Osteocyte (in vitro differentiated cells): ENCODE data around the gene SUB1. TPM values are rescaled to one million over a fixed set of nuclear protein-coding genes. Genes with fewer than 3 reads are reported as not detected.

Experiments
- DNase-seq: peaks from one replicate; pipeline ENCODE4 v3.0.0; 2021; ENCODE audit warnings: mixed read lengths; ENCODE audit not compliant: unreplicated experiment; ENCODE audit errors: extremely low spot score
- H3K27ac Mint-ChIP-seq: one replicate; pipeline ENCODE4 v1.8.0; 2021; ENCODE audit warnings: mild to moderate bottlenecking, mixed read lengths; ENCODE audit not compliant: unreplicated experiment
- H3K27me3 Mint-ChIP-seq: one replicate; pipeline ENCODE4 v1.8.0; 2021; ENCODE audit warnings: mixed read lengths; ENCODE audit not compliant: unreplicated experiment
- H3K36me3 Mint-ChIP-seq: one replicate; pipeline ENCODE4 v1.8.0; 2021; ENCODE audit warnings: mixed read lengths; ENCODE audit not compliant: unreplicated experiment
- H3K4me1 Mint-ChIP-seq: one replicate; pipeline ENCODE4 v1.8.0; 2021; ENCODE audit warnings: mixed read lengths; ENCODE audit not compliant: unreplicated experiment
- H3K4me3 Mint-ChIP-seq: one replicate; pipeline ENCODE4 v1.8.0; 2021; ENCODE audit warnings: mild to moderate bottlenecking, moderate library complexity, mixed read lengths; ENCODE audit not compliant: unreplicated experiment
- H3K9me3 Mint-ChIP-seq: one replicate; pipeline ENCODE4 v1.8.0; 2021; ENCODE audit warnings: mixed read lengths; ENCODE audit not compliant: unreplicated experiment
- total RNA-seq: library from RNA; stranded (reverse); gene quantifications from 2 replicates; pipeline ENCODE4 v1.2.1, GENCODE V29; 2021
- TF ChIP-seq, protein P1 (sequence below): fragments of 200-600 bp; sonication (generic); IDR thresholded peaks from 2 replicates; pipeline ENCODE4 v1.5.0; 2021; ENCODE audit warnings: antibody characterized with exemption, mild to moderate bottlenecking, moderate library complexity

Gene SUB1
- total RNA-seq, 1 donor from 2014 or later = 191 TPM

DNA sequence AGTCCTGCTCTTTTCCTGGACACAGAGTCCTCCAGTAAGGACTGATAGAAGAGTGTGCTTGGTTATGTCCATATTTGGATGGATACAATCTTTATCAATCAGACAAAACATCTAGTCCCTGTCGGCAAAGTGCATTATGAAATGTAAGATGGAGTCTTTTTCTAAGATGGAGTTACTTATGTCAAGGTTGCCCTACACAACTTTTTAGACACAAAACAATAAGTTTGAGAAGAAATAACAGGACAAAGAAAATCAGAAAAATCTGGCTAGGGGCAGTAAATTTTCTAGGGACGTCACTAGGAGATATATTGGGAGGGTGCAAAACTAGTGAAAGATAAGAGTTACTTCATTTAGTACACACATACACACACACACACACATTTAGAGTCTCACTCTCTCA, 23.3 kb upstream of the SUB1 start:
- Mint-ChIP-seq H3K4me1 (no peaks in the 10 kb centered on the region), H3K36me3 (no peaks in the 10 kb centered on the region), H3K4me3 (no peak overlapping the region), H3K27me3 (no peaks in the 10 kb centered on the region), H3K9me3 (peaks cover 5% of the 10 kb centered on the region), H3K27ac (no peak overlapping the region)
- TF ChIP-seq, protein P1, sequence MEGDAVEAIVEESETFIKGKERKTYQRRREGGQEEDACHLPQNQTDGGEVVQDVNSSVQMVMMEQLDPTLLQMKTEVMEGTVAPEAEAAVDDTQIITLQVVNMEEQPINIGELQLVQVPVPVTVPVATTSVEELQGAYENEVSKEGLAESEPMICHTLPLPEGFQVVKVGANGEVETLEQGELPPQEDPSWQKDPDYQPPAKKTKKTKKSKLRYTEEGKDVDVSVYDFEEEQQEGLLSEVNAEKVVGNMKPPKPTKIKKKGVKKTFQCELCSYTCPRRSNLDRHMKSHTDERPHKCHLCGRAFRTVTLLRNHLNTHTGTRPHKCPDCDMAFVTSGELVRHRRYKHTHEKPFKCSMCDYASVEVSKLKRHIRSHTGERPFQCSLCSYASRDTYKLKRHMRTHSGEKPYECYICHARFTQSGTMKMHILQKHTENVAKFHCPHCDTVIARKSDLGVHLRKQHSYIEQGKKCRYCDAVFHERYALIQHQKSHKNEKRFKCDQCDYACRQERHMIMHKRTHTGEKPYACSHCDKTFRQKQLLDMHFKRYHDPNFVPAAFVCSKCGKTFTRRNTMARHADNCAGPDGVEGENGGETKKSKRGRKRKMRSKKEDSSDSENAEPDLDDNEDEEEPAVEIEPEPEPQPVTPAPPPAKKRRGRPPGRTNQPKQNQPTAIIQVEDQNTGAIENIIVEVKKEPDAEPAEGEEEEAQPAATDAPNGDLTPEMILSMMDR = no peak
- no peak for DNase-seq

DNA sequence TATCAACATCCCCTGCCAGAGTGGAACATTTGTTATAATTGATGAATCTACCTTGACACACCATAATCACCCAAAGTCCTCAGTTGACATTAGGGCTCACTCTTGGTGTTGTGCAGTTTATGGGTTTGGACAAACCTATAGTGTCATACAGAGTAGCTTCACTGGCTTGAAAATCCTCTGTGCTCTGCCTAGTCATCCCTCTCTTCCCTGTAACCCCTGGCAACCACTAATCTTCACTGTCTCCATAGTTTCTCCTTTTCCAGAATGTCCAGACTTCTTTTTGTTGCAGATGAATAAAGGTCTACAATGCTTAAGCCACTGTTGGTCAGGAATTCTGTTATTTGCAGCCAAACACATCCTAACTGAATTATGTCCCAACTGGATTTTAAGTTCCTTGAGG, 22.5 kb upstream of the SUB1 start:
- H3K4me3 Mint-ChIP-seq = no peak overlapping the region
- H3K4me1 Mint-ChIP-seq = no peaks in the 10 kb centered on the region
- no peaks in the 10 kb centered on the region for H3K36me3 Mint-ChIP-seq
- no peaks in the 10 kb centered on the region for H3K27me3 Mint-ChIP-seq
- peaks cover 8% of the 10 kb centered on the region for H3K9me3 Mint-ChIP-seq
- no peak for DNase-seq
- H3K27ac Mint-ChIP-seq = no peak overlapping the region
- TF ChIP-seq, protein P1 = no peak

DNA sequence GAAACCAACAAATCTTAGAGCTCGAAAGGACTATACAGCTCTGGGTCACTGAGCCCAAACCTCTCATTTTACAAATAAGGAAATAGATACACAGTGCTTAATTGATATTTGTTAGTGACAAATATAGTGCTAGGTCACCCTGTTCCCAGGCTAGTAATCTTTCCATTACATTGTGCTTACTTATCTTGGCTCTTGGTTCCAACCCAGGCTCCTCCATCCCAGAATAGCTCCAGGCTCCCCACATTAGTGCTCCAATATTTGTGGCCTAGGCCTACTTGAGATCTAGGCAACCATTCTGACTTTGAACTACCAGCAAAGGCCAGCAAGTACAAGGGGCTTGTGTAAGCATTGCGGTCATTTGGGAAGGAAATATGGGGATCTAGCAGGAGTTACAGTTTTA, 21.7 kb upstream of the SUB1 start:
- Mint-ChIP-seq H3K36me3 (no peaks in the 10 kb centered on the region), H3K27me3 (no peaks in the 10 kb centered on the region), H3K4me3 (no peak overlapping the region), H3K27ac (no peak overlapping the region), H3K9me3 (peaks cover 8% of the 10 kb centered on the region), H3K4me1 (no peaks in the 10 kb centered on the region)
- no peak for DNase-seq
- TF ChIP-seq, protein P1 = no peak

DNA sequence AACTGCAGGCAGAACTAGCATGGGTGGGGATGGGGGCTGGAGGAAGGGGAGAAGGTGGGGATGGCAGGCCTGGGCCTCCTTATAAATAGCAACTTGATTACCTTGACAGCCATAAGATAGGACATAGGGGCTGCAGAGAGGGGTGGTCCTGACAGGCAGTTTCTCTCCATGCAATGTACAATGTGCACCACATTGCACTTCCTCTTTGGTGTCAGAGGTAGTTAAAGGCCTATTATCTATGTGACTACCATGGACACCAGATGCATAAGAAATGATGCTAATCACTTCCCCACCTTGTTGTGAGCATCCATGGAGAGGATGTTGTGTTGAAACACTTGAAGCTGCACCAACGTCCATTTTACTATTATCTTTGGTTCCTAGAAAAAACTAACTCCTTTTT, 20.2 kb upstream of the SUB1 start:
- H3K4me3 Mint-ChIP-seq = no peak overlapping the region
- TF ChIP-seq, protein P1 = no peak
- H3K27me3 Mint-ChIP-seq = no peaks in the 10 kb centered on the region
- no peaks in the 10 kb centered on the region for H3K4me1 Mint-ChIP-seq
- DNase-seq = no peak
- peaks cover 4% of the 10 kb centered on the region for H3K36me3 Mint-ChIP-seq
- peaks cover 12% of the 10 kb centered on the region for H3K9me3 Mint-ChIP-seq
- H3K27ac Mint-ChIP-seq = no peak overlapping the region

DNA sequence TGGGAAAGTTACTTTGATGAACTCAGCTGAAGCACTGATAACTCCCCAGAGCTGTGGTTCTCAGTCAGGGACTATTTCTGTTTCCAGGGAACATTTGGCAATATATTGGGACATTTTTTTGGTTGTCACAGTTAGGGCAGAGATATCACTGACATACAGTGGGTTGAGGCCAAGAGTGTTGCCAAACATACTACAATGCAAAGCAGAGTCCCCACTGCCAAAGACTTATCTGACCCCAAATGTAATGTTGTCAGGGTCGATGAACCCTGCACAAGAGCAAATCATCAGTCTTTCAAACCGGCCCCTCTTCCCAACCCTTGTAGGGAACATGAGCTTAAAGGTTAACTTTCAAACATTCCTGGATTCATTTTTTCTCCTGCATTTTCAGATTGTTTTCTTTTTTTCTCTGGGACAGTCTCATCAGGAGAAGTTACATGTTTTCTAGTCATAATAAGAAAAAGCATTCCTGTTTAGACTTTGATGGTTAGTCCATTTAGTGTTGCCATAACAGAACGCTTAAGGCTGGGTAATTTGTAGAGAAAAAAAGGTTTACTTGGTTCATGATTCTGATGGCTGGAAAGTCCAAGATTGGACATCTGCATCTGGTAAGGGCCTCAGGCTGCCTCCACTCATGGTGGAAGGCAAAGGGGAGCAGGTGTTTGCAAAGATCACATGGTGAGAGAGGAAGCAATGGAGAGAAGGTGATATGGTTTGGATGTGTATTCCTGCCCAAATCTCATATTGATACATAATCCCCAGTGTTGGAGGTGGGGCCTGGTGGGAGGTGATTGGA, 18.8 kb upstream of the SUB1 start:
- peaks cover 4% of the 10 kb centered on the region for H3K36me3 Mint-ChIP-seq
- peaks cover 12% of the 10 kb centered on the region for H3K9me3 Mint-ChIP-seq
- H3K4me1 Mint-ChIP-seq = no peaks in the 10 kb centered on the region
- H3K27me3 Mint-ChIP-seq = no peaks in the 10 kb centered on the region
- TF ChIP-seq, protein P1 = no peak
- no peak overlapping the region for H3K27ac Mint-ChIP-seq
- no peak overlapping the region for H3K4me3 Mint-ChIP-seq
- DNase-seq = no peak
